Measurements from ENCODE around the gene ZC3H4.

ZC3H4 gene

GRCh38 chr19:47045867-47046470 lies 67.6 kb downstream of the ZC3H4 start:
- FAIRE-seq, result no peak

- no peak for FAIRE-seq
Observed at GRCh38 chr19:47044946-47045866, 68.4 kb downstream of the ZC3H4 start.

DNA sequence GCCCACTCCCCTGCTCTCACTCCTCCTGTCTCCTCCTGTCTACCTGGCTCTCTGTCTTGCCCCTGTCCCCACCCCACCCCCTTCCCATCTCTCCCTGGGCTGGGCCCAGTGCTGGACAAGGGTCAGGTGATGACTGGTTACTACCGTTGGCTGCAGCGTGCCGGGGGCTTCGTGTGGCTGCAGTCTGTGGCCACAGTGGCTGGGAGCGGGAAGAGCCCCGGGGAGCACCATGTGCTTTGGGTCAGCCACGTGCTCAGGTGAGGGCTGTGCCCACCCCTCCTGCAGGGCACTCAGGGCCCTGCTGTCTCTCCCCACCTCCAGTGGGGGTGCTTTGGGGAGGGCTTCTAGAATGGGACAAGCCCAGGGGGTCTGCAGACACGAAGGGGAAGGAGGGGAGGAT lies 72.7 kb downstream of the ZC3H4 start:
- no peak for FAIRE-seq

- no peak for FAIRE-seq
Observed at GRCh38 chr19:47039239-47039874, 74.2 kb downstream of the ZC3H4 start.

- FAIRE-seq, result no peak
Observed at GRCh38 chr19:47037766-47038165, 75.8 kb downstream of the ZC3H4 start.

- FAIRE-seq, result no peak
Observed at GRCh38 chr19:47036097-47036651, 77.4 kb downstream of the ZC3H4 start.

DNA sequence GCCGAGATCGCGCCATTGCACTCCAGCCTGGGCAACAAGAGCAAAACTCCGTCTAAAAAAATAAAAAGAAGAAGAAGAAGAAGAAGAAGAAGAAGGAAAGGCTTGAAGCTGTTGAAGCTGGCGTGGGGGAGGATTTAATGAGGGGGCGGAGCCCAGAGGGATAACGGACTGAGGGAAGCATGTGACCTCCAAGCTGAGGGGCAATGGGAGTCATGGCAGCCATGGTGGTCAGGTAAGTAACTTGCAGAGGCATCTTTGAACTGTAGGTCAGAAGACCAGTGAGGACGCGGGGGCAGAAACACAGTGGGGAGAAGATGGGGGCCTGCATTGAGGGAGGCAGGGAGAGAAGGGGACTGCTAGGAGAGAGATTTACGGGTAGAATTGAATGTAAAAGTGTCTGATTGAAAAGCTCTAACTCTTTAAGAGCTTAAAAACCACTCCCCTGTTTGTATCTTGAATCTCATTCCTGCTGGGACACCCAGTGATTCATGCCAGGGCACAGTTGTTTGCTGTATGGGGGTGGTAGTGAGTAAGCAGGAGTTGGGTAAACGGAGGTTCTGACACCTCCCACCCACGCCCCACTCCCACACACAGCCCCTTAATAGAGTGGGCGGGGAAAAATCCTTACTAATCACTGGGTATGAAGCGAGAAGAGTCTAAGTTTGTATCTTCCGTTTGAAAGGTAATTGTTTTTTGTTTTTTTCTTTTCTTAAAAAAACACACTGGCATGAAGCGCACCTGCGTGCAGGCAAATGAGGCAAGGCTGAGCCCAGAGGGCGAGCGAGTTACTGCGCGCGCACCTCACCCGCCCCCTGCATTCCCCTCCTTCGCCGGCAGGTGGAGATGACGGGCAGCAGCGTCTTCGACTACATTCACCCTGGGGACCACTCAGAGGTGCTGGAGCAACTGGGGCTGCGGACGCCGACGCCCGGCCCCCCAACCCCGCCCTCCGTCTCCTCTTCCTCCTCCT lies 78.2 kb downstream of the ZC3H4 start:
- no peak for FAIRE-seq

GRCh38 chr19:47032171-47032811 lies 81.3 kb downstream of the ZC3H4 start:
- no peak for FAIRE-seq

DNA sequence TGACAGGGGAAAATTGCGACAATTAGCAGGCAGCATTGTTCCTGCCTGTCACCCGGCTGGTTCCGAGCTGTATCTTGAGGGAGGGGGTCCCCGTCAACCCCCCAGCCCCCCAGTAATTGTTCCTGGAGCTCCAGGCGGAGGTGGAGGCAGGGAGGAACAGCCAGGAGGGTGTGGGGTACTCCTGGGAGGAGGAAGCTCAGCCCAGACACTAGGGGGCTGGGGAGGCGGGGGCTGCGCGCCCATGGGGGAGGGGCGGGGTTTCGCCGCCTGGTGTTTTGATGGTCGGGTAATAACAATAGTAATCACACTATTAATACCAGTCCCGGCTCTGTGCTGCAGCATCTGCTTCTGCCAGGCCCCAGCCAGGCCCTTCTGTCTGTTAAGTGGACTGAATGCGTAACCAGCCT lies 85.4 kb downstream of the ZC3H4 start:
- no peak for FAIRE-seq

- no peak for FAIRE-seq
Observed at GRCh38 chr19:47027586-47028088, 85.9 kb downstream of the ZC3H4 start.

- no peak for FAIRE-seq
Observed at GRCh38 chr19:47026889-47027288, 86.7 kb downstream of the ZC3H4 start.

DNA sequence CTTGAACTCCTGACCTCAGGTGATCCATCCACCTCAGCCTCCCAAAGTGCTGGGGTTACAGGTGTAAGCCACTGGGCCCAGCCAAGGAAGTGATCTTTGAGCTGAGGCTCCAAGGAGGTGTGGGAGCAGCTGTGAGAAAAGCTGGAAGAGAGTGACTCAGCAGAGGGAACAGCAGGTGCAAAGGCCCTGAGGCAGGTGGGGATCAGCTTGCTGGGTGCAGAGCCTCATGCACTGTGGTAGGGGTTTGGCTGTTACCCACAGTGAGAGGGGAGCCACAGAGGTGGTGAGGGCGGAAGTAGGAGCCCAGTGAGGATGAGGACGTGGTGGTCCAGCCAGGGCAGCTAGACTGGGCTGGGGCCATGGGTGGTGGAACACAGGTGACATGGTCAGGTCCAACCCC lies 87.4 kb downstream of the ZC3H4 start:
- FAIRE-seq, result no peak

- no peak for FAIRE-seq
Observed at GRCh38 chr19:47024502-47024901, 89.1 kb downstream of the ZC3H4 start.

DNA sequence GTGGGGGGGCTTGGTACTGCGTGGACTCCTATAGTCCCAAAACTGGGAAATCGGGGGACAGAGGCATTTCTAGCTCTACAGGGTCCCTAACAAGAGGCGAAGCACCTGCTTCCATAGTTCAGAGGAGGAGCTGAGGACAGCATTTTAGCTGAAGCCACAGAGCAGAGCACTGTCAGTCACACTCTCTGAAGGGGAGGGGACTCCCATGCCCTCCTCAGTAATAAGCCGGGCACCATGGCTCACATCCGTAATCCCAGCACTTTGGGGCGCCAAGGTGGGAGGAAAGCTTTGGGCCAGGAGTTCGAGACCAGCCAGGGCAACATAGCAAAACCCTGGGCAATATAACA lies 90.2 kb downstream of the ZC3H4 start:
- FAIRE-seq, result no peak

DNA sequence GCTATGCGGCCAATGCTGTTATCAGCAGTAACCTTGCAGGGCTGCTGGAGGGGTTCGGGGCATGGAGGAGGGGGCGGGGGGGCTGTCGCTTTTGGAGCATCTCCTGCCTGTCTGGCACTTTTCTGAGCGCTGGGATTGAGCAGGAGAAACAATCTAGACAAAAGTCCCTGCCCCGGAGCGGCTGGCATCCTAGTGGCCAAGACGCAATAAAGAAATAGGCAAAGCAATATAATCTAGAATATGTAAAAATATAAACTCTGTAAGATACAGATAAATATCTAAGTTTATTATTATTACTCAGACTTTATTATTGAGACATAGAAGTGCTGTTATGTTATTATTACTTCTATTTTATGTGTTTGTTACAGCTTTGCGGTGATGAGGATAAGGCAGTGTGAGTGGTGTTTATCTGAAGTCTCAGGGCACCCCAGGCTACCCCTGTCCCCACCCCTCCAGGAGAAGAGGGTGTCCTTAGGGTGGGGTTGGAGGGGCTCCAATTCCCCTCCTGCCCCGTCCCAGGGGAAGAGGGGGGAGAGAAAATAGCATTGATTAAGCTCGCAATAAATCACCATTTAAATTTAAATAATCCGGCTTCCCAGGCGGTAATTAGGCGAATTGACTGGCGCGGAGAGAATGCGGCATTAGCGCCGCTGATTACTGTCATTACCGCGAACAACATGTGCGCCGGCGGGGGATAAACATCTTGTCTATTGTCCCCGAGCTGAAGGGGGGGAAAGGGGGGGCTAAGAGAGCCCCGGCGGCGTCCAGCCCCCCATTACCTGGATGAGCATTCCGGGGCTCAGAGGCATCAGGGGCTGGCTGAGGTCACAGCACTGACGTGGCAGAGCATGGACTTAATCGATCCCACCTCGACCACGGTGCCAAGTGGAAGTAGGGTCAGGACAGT lies 90.8 kb downstream of the ZC3H4 start:
- no peak for FAIRE-seq

DNA sequence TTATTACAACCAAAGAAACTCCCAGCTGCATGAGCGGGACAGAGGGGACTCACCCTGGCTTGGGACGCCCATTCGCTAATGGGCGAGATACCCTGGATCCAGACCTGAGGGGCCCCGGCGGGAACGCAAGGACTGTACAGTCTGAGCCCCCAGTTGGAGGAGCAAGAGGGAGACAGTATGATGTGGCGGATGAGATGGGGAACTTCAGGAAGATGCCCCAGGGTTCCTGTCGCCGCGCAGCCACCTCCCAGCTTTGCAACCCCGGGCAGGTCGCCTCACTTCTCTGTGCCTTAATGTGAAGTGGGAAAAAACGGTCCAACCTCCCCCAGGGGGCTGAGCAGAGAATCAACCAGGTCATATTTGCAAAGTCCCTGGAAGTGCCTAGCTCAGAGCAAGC lies 91.4 kb downstream of the ZC3H4 start:
- no peak for FAIRE-seq

- FAIRE-seq, result no peak
Observed at GRCh38 chr19:47021536-47022139, 91.9 kb downstream of the ZC3H4 start.

GRCh38 chr19:47020992-47021496 lies 92.5 kb downstream of the ZC3H4 start:
- no peak for FAIRE-seq

DNA sequence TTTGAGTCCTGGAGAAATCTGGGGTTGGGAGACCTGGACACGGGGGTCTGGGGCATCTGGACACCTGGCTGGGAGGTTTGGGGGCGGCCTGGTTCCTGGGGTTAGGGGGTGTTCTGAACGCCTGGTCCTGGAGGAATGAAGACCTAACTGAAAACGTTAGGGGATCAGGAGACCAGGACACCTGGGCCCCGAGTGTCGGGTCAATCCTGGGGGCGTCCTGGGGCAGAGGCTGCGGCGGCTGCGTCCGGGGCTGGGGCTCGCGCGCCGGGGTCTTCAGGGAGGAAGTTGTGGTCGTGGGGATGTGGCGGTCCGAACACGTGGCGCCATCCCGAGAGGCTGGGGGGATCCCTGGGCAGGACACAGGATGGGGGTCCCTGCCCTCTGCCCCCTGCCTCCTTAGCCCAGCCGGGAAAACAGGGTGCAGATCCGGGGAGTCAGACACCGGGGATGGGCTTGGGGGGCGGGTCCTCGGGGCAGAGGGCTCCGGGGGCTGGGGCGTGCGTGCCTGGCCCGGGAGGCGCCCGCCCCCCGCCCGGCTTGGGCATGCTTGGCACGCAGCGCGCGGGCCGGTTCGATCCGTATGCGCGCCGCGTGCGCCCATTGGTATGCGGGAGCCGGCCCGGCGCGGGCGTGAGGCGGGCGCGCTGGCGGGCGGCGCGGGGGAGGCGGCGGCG lies 93.3 kb downstream of the ZC3H4 start:
- no peak for FAIRE-seq
